NCI-H2107 treated with DMSO at 0.1 percent for 48 hours (cell line): ENCODE measurements around the gene KIAA1671.

Source experiments
- DNase-seq: peaks from one replicate; lab custom pipeline; 2025; ENCODE audit not compliant: unreplicated experiment; lab: John Stamatoyannopoulos, UW

Gene KIAA1671

GRCh38 chr22:25013607-25014006 lies 61.1 kb downstream of the KIAA1671 start:
- no peak for DNase-seq

DNA sequence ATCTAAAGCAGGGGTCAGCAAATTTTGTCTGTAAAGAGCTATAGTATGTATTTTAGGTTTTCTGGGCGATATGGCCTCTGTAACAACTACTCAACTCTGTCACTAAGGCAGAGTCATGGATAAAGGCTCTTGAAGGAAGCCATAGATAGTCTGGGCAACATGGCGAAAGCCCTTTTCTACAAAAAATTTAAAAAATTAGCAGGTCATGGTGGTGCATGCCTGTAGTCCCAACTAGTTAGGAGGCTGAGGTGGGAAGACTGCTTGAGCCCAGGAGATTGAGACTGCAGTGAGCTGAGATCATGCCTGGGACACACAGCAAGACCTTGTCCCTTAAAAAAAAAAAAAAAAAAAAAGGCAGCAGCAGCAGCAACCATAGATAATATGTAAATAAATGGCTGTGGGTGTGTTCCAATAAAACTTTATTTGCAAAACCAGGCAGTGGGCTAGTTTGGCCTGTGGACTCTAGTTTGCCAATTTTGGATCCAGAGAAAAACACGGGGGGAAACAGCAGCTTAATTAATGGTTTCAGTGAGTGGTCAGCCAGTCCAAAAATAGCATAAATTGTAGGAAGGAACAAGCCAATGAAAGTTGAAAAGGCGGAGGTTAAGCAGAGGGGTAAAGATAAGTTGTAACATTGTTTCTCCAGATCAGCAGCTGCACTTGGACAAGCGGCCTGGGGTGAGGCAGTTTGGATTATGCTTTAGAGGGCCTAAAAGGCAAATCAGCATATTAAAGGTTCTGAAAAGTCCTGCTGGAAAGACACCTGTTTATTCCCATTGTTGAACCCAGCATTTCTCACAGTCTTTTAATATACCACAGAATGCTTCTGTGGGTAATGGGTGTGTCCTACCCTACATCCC lies 62.6 kb downstream of the KIAA1671 start:
- no peak for DNase-seq

GRCh38 chr22:25016311-25016710 lies 63.8 kb downstream of the KIAA1671 start:
- DNase-seq: no peak

- no peak for DNase-seq
Measured at GRCh38 chr22:25018009-25018408, 65.5 kb downstream of the KIAA1671 start.

GRCh38 chr22:25019427-25020184 lies 67.1 kb downstream of the KIAA1671 start:
- DNase-seq: no peak

DNA sequence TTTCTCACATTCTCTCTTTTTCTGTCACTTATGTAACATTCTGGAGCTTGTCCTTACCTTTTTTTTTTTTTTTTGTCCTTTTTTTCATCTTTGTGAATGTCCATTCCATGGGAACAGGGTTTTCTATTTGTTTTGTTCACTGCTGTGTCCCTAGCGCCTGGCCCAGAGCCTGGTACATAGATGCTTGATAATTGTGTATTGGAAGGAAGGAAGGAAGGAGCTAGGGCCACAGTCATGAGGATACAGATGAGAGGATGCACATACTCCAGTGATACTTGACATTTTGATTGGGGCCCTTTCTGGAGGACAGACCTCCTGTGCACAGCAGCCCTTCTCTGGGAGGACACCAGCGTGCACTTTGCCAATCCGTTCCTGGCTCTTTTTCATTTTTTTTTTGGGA lies 68.9 kb downstream of the KIAA1671 start:
- DNase-seq: no peak

- no peak for DNase-seq
Measured at GRCh38 chr22:25021976-25022711, 69.6 kb downstream of the KIAA1671 start.

DNA sequence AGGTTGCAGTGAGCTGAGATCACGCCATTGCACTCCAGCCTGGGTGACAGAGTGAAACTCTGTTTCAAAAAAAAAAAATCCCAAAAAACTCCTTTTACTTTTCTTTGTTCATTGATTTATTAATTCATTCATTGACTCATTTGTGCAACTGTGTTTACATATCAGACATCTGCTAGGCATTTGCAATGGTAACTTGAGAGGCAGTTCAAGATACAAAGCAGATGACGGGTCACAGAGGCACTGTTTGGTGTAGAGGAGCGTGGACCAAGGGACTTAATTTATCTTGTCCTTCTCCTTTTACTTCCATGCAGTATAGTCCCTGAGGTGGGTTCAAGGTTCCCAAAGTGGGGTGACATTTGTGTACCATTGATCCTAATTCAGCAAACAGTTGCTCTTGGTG lies 71.4 kb downstream of the KIAA1671 start:
- no peak for DNase-seq

DNA sequence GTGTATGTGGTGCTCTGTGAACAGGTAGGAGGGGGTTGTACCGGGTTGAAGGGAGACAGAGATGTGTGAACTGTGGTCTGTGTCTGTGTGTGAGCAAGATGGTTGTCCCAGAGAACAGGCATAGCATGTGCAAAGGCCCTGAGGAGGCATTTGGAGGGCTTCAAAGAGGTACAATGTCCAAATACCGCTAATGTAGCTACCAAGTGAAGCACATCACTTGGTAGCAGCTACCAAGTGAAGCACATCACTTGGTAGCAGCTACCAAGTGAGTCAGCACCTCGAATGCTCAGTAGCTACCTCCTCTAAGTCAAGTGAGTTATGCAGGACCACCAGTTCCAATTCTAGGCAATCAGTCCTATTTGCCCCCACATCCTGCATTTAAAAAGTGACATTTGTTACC lies 72.4 kb downstream of the KIAA1671 start:
- no peak for DNase-seq

DNA sequence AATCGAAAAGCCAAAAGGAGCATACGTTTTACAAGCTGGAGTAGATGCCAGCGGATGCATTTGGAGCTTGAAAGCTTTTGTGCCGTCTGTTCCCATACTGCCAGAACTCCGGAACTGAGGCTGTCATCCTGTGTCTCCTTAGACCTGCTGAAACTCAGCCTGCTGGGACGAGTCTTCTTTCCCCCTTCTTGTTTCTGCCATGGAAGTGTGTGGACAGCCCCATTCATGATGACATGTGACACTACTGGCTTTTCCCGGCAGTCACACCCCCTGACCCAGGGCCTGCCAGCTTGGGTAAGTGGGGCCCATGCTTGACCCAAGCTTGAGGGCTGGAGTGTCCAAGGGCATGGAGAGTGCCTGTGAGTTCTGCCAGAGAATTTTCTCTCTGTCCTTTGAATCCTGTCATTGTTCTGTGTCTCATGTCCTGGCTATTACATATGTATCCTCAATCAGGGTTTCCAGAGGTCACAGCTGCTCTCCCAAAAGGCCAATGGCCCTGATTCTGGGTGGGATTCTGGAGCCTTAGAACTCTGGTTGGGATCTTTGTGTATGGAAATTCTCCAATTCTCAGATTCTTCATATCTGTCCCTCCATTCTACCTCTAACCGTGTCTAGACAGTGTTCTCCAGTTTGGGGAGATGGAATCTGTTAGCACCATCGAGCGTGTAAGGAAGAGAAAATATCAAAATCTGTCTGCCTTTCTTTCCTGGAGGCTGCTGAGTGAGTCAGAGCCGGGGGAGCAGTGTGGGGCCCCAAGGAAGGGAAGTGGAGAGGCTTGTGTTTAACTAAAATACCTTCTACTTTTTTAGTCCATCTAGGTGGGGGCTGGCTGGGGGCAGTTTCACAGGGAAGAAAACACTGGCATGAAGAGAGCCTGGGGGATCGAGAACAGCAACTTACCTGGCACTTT lies 73.2 kb downstream of the KIAA1671 start:
- no peak for DNase-seq

DNA sequence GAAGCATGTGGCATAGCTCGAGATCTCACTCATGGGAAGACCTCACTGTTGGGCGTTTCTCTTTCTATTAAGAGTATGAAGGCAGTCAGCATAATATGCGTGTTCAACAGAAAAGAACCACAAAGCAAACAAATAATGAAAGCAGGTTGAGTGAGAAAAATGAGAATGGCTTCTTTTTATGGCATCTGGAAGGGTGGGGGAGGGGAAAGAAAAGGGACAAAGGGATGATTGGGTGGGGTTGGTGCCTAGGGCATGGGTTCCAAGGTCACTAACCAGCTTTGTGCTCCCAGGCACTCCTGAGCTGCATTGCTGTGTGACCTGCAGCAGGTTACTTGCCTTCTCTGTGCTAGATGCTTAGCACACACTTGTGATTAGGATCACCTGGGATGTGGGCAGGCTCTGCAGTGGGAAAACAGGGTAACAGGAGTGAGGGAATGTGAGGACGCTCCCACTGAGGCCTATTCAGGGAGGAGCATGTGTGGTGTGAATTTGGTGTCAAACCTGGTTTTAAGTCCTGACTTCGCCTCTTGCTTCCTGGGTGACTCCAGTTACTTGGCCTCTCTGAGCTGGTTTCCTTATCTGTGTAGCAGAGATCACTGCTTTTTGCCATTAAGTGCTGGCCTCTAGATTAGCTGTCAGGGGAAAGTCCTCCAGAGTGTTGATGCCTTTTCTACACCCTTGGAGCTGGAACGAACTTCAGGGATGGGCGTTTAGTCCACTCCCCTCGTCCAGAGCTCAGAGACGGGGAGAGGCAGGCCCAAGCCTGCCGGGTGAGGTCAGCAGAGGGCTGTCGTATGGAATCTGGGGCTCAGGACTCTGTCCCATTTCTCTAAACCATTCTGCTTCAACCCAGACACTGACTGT lies 74.8 kb downstream of the KIAA1671 start:
- no peak for DNase-seq

- no peak for DNase-seq
Measured at GRCh38 chr22:25027959-25028840, 75.7 kb downstream of the KIAA1671 start.

DNA sequence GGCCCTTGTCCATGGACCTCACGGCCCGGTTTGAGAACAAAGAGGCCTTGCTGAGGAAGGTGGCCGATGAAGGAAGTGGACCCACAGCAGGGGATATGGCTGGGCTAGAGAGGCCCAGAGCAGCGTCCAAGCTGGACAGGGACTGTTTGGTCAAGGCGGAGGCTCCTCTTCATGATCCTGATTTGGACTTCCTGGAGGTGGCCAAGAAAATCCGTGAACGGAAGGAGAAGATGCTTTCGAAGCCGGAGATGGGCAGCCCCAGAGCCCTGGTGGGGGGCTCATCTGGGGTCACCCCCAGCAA lies 76.3 kb downstream of the KIAA1671 start:
- DNase-seq: no peak

DNA sequence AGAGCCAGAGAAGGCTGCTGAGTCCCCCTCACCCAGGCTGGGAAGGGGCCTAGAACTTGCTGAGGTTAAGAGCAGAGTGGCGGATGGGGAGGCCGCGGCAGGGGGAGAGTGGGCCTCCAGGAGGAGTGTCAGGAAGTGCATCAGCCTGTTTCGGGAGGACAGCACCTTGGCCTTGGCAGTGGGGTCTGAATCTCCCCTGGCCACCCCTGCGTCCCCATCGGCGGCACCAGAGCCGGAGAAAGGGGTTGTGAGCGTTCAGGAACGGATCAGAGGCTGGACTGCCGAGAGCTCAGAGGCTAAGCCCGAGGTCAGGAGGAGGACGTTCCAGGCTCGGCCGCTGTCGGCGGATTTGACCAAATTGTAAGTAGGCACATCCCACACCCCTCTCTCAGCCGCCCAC lies 76.7 kb downstream of the KIAA1671 start:
- no peak for DNase-seq

DNA sequence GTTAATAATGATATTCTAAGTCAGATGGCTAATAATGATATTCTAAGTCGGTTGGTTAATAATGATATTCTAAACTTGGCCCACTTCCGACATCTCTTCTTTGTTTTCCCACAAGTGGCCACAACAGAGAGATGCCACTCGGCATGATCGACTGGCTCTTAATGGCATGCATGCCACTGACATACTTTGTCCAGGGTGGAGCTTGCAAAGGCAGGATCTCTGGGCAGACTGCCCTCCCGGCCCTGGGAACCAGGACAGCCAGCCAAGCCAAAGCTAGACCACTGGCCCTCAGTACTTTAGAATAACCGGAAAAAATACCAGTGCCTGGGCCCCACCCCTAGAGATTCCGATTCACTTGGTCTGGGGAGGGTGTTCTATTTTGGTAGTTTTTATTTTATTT lies 78.1 kb downstream of the KIAA1671 start:
- DNase-seq: no peak

GRCh38 chr22:25032066-25032465 lies 79.5 kb downstream of the KIAA1671 start:
- DNase-seq: no peak

- DNase-seq: no peak
Measured at GRCh38 chr22:25035715-25036114, 83.2 kb downstream of the KIAA1671 start.

- no peak for DNase-seq
Measured at GRCh38 chr22:25038239-25038638, 85.7 kb downstream of the KIAA1671 start.

DNA sequence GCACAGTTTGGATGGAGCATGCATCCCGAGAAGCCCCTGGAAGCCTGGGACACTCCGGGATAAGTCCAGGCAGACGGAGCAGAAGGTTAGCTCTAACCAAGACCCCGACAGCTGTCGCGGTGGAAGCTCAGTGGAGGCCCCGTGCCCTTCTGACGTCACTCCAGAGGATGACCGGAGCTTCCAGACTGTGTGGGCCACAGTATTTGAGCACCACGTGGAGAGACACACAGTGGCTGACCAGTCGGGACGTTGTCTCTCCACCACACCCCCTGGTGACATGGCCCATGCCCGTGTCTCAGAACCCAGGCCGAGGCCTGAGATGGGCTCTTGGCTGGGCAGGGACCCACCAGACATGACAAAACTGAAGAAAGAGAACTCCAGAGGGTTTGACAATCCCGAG lies 86.3 kb downstream of the KIAA1671 start:
- no peak for DNase-seq
